ENCODE measurements around the gene ELL3. TPM values are rescaled to one million over a fixed set of nuclear protein-coding genes. Genes with fewer than 3 reads are reported as not detected.
"Not testable (repeated sequence)": the region's sequence is repeated elsewhere in the genome, so short reads cannot be mapped to it uniquely, and the experiment has no call there.

The ELL3 gene, protein sequence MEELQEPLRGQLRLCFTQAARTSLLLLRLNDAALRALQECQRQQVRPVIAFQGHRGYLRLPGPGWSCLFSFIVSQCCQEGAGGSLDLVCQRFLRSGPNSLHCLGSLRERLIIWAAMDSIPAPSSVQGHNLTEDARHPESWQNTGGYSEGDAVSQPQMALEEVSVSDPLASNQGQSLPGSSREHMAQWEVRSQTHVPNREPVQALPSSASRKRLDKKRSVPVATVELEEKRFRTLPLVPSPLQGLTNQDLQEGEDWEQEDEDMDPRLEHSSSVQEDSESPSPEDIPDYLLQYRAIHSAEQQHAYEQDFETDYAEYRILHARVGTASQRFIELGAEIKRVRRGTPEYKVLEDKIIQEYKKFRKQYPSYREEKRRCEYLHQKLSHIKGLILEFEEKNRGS
- total RNA-seq: 1.3 TPM
- long read RNA-seq: 0 reads

DNA sequence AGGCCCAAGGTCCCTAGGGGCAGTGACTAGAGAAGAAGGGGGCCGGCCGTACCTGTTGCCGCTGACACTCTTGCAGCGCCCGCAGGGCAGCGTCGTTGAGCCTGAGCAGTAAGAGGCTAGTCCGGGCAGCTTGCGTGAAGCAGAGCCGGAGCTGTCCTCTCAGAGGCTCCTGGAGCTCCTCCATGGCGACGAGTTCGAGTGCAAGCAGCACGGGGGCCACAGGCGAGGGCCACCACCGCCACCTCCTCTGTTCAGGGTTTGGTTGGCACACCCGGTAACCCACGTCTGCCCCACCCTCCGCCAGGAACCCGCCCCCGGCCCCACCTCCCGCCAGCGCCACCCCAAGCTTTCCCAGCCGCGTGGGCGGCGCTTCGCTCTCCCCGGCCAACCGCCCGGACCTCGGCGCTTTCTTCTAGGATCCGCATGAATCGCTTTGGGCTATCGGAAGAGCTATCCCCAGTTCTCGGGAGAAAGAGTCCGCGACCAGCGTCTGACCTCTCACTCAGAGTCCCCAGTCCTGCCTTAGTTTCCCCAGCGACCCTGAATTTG lies at the start of gene ELL3:
Gene ELL3, minus strand, starts transcription at position 249 of the 549 bp plus-strand sequence. Its CDS starts 65 bp downstream, at position 184.
- intact Hi-C loops (cut with micrococcal nuclease): no loop called here
- peak; percentile 87 for DNase-seq
- ATAC-seq: peak; percentile 92

DNA sequence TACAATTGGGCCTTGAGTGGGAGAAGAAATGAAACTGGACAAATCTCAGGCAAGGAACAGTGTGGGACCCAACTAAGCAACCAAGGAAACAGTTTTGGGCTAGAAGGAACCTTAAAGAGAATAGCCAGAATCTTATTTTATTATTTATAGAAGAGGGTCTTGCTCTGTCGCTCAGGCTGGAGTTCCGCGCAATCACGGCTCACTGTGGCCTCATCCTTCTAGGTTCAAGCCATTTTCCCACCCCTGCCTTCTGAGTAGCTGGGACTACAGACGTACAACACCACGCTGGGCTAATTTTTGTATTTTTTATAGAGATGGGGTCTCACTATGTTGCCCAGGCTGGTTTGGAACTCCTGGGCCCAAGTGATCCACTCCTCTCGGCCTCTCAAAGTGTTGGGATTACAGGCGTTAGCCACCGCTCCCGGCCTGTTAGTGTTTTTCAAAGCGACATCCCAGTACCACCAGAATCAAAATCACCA lies 49.3 kb upstream of the ELL3 start:
- intact Hi-C loops (cut with micrococcal nuclease): no loop called here
- DNase-seq: no peak
- no peak for ATAC-seq

DNA sequence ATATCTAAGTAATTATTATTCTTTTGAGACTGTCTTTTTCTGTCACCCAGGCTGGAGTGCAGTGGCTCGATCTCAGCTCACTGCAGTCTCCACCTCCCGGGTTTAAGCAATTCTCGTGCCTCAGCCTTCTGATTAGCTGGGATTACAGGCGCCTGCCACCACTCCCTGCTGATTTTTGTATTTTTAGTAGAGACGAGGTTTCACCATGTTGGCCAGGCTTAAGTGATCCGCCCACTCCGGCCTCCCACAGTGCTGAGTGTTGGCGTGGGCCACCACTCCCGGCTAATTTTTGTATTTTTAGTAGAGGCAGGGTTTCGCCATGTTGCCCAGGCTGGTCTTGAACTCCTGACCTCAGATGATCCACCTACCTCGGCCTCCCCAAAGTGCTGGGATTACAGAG lies 48.5 kb upstream of the ELL3 start:
- DNase-seq; intact Hi-C loops (cut with micrococcal nuclease); ATAC-seq: not testable (repeated sequence)

DNA sequence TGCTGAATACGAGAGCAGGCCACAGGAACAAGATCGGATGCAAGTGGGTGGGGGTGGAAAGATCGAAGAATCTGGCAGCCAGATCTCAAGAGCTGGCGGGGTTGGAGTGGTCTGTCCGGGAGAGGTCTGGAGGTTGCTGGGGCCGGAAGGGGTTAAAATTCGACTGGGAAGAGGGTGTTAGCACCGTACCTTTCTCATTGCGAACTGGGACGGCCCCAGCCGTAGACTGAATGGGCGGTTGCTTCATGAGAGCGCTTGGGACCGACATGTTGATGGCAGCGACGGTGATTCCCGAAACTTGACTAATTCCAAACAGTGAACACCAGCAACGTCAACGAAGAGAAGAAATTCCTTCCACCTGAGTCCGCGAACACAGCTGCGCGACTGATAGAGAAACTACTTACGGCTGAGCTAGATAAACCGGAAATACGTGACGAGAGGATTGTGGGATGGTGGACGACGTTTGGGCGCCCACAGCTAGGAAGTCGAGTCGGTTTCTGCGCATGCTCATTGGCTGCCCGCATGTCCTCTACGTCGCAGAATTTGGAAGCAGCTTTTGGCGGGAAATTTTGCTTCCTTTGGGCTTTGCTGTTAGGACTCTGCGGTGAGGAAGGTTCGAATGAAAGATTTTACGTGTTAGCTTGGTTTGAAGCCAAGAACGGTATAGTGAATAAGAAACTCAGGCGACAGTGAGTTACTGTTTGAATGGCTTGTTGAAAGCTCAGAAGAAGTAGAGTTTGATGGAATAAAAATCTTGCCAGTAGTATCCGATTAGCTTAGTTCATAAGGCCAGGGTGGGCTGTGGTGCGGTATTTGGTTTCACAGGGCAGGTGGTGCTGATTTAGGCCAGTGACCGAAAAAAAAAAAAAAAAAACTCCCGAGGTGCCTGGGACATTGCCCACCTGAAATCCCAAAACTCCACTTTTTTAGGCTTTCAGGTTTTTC lies 47.8 kb upstream of the ELL3 start, which contains the start of gene MFAP1:
Gene MFAP1, minus strand, starts transcription at position 389 of the 945 bp plus-strand sequence. Its CDS starts 121 bp downstream, at position 268.
- peak; percentile 96 for ATAC-seq
- peak; percentile 94 for DNase-seq
- intact Hi-C loops (cut with micrococcal nuclease): no loop called here

DNA sequence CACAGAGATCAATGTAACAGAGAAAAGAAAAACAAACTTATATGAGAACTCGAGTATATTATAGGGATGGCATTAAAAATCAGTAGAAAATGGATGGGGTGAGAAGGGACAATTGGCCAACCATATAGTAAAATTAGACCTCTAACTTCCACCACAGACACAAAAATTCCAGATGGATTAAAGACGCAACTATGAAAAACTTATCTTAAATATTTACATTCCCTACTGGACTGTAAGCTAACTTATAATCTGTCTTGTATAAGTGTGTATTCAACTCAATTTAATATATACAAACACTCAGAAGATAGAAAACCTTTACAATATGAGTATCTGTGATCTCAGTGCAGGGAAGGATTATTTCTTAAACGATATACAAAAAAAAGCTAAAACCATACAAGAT lies 44.7 kb upstream of the ELL3 start:
- intact Hi-C loops (cut with micrococcal nuclease): no loop called here
- DNase-seq: no peak
- ATAC-seq: no peak

DNA sequence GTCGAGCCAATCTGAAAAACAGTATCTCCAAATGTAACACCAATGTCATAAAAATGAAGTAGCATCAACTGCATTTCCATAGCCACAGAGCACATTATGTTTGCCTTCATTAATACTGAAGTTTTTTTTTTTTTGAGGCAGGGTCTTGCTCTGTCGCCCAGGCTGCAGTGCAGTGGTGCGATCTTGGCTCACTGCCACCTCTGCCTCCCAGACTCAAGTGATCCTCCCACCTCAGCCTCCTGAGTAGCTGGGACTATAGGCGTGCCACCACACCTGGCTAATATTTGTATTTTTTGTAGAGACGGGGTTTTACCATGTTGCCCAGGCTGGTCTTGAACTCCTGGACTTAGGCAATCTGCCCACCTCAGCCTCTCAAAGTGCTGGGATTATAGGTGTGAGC lies 38.3 kb upstream of the ELL3 start:
- ATAC-seq; DNase-seq; intact Hi-C loops (cut with micrococcal nuclease): not testable (repeated sequence)

DNA sequence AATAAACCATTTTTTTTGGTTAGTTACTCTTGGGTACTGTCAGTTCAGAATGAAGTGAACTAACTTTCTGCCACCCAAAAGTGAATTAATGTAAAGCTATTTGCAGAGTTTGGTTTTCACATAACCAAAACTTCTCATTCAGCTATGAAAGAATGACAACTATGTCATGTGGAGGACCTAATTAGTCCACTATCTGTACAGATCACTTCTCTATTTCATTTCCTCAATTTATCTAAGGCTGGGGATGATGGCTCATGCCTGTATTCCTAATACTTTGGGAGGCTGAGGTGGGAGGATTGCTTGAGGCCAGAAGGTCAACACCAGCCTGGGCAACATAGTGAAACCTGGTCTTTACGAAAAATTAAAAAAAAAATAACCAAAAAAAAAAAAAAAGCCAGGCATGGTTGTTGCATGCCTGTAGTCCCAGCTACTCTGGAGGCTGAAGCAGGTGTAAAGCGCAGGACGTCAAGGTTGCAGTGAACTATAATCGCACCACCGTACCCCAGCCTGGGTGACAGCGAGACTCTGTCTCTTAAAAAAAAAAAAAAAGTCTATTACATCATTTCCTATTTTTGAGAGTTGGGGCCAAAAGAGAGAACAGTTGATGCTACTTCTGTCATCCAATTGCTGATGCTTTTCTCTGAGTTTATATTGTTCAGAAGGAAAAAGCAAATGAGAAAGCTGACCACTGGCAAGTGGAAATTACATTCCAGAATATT lies 32.4 kb upstream of the ELL3 start:
- intact Hi-C loops (cut with micrococcal nuclease): no loop called here
- DNase-seq: no peak

DNA sequence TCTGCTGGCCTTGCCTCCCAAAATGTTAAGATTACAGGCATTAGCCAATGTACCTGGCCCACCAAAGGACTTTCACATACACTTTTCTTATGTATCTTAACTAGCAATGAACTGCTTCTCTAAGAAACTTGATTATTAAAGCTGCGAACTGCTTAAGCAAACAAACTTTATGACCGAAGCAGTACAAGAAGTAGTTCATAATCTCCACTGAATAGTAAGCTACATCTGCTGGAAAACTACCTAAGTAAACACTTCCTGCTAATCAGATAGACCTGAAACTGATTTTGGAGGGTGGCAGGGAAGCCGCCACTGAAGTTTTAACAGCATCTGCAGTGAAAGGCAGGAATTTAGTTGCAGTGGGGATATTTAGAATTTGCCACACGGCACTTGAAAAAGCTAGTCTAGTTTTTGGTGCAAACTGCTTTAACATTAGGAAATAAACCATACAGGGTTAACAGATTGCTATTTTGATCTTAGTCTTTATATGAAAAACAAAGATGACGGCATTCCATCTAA lies 31.7 kb upstream of the ELL3 start:
- no peak for DNase-seq
- no peak for ATAC-seq
- intact Hi-C loops (cut with micrococcal nuclease): no loop called here

More for the DNA sequence above, 32.4 kb upstream of the ELL3 start:
- no peak for ATAC-seq

DNA sequence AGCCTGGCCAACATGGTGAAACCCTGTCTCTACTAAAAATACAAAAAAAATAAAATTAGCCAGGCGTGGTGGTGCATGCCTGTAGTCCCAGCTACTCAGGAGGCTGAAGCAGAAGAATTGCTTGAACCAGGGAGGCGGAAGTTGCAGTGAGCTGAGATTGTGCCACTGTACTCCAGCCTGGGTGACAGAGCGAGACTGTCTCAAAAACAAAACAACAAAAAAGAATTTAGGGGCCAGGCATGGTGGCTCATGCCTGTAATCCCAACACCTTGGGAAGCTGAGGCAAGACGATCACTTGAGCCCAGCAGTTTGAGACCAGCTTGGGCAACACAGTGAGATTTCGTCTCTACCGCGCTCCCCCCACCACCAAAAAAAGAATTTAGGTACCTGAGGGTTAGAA lies 25.9 kb upstream of the ELL3 start:
- ATAC-seq; intact Hi-C loops (cut with micrococcal nuclease); DNase-seq: not testable (repeated sequence)

DNA sequence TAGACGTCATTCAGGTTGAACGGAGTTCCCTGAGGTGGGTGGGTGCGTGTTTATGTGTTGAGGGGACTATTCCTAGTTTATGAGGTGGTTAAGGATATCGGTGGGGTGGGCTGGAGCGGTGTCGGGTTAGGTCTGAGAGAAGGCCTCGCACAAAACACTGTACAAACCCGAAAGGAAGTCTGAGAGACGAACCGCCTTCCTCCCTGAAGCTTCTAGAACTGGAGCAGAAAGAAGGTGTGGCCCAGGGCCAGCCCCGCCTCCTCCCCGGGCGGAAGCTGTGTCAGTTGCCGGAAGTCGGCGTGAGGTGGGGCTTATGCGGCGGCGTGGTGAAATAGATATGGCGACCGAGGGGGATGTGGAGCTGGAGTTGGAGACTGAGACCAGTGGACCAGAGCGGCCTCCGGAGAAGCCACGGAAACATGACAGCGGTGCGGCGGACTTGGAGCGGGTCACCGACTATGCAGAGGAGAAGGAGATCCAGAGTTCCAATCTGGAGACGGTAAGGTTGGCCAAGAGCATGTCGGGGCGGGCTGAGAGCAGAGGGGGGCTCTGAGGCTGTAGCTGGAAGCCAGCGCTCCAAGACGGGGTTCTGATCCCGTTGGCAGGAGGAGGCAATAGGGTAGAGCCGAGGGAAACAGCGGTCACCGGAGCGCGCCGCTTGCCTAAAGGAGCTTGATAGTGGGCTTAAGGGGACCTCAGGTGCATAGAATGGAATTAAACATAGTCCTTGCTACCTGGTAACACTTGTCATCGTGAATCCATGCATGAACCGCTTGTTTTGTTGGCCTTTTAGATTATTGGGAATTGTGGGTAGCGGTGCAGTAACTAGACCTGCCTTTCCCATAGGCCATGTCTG lies 23.7 kb upstream of the ELL3 start, which contains the start of gene HYPK:
Gene HYPK, plus strand, starts transcription at position 314 of the 856 bp plus-strand sequence. Its CDS starts 24 bp downstream, at position 338.
- intact Hi-C loops (cut with micrococcal nuclease): no loop called here
- DNase-seq (peak; percentile 96), ATAC-seq (peak; percentile 92)

DNA sequence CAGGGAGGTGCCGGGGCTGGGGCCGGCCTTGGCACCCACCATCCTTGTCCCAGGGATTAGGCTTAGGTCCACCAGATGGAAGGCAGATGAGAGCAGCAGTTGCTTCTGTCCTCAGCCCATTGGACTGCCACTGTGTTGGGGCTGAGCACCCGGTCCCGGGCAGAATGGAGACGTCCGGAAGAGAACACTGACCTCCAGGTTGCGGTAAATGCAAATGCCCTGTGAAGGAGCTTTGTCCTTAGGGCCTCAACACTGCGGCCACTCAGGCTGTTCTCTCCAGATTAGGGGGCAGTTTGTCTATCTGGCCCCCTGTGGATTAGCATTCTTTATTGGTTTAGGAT lies 23.1 kb upstream of the ELL3 start, which contains the start of gene SERINC4:
Gene SERINC4, minus strand, starts transcription at position 276 of the 341 bp plus-strand sequence. Its CDS starts 234 bp downstream, at position 42.
- ATAC-seq (peak; percentile 5), DNase-seq (no peak)
- intact Hi-C loops (cut with micrococcal nuclease): no loop called here

DNA sequence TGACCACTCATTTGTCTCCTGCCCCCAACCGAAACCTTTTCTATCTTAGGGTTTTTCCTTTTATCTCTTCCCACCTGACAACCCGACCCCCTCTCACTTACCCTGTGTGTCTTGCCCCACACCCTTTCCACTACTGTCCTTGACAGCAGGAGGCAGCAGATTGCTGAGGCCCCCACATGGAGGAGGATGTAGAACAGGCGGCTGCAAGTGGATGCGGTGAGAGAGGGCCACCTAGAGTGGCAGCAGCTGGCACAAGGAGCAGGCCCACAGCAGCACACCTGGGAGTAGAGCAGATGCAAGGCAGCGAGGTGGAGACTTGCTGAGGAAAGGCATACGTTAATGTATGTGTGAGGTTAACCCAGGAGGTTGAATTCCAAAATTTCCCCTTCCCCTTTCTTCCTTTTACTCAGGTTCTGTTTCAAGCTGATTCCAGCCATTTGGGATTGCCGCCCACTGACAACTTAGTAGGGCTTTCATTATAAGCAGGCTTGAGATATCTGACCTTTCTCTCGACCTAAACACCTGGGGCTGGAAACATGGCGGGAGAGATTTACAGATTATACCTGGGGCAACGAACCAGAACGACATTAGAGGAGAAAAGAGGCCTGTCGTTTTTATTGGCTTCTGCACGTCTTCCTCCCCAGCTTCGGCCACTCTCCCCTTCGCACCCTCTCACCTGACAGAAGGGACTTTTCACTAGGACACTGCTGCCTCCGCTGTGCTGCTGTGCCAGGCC lies 22.6 kb upstream of the ELL3 start:
- ATAC-seq (no peak), DNase-seq (no peak)
- intact Hi-C loops (cut with micrococcal nuclease): no loop called here

DNA sequence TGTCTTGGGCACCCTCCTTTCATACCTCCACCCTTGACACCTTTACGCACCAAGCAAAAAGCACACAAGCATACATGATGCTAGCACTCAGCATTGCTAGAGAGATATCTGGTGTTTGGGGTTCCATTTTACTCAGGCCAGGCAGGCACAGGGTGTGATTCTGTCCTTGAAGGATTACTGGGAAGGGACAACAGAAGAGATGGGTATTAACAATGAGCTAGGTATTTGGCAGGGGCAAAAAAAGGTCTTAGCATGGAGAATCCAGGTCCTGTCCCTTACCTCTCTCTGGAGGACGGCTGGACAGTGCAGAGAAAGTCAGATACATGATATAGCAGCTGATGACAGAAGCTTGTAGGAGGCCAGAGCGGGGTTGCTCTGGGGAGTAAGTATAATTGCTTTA lies 19.8 kb upstream of the ELL3 start:
- no peak for ATAC-seq
- DNase-seq: no peak
- intact Hi-C loops (cut with micrococcal nuclease): no loop called here

DNA sequence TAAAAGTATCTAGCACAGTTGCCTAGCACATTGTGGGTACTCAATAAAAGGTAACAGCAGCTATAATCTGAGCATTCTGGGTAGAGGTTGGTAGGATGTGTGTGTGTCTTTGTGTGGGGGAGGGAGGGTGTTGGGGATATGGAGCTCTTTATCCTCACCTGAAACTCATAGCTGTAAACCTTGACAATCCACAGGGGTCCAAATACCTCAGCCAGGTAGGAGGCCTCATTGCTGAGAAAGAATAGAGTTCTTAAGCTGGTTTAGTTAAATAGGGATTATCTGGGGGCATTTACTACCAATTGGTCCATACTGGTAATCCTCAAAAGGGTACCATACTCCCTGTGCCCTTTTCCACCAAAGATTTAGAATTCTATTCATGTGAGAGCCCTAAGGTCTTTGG lies 19.2 kb upstream of the ELL3 start:
- ATAC-seq (no peak), DNase-seq (no peak)
- intact Hi-C loops (cut with micrococcal nuclease): no loop called here

DNA sequence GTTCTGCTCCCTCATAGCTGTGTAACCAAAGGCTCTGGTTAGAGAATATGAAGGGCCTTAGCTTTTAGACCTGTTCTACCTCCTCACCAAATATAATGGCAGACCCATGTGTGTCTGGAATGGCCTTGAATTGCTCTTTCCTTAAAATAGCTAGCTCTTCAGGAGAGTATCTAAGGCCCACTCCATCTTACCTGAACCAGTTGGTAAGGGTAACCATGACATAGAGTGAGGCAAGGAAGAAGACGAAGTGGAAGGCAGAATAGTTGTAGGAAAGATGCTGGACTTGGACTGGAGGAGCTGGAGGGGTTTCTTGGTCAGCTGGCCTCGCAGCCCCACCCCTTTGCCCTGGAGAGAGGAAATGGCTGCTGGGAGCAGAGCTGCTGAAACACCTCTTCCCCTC lies 18.4 kb upstream of the ELL3 start:
- intact Hi-C loops (cut with micrococcal nuclease): no loop called here
- ATAC-seq (no peak), DNase-seq (no peak)

DNA sequence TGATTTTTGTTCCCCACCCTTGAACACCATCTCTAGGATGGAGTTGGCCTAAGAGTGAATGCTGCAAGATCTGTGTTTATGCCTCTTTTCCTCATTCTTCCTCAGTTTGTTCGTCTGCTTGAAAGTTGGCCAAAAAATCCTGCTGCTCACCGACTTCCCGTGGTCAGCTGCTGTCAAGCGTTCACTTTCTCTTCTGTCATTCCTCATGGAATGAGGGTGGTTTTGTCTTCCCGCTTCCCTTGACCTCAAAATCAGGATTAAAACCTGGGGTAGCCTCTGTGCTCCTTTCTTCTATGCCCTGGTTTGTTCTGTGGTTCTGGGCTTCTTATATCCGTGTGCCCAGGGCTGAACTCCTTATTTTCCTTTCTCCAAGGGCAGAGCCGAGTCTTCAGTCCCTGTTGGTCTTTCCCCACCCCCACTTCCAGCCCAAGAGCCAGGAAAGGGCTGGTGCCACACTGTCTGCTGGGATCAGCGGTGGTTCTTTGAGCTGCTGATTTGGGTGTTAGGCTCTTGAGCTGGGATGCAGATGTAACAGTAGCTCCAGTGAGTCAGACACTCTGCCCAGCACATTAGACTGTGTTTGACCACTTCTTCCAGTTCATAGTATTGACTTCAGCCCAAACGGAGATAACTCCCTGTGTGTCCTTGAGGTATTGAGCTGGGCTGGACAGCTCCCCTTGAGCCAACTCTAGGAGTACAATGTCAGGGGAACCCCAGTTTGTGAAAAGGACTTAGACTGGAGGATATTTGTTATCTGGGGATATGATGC lies 17.7 kb upstream of the ELL3 start:
- DNase-seq: no peak
- no peak for ATAC-seq
- intact Hi-C loops (cut with micrococcal nuclease): no loop called here
